Transverse colon (tissue), 4 donors: ENCODE measurements around the gene DNM1L.

Experiments
- EP300 ChIP-seq: sonication (generic); formaldehyde crosslinking; IDR thresholded peaks from one replicate; pipeline ENCODE4 v1.6.1; 2017; ENCODE audit warnings: antibody characterized with exemption, low read depth
- POLR2A ChIP-seq: fragments of 450-650 bp; IDR thresholded peaks from one replicate; pipeline ENCODE4 v1.6.1; 2016; ENCODE audit warnings: antibody characterized with exemption, mild to moderate bottlenecking, moderate library complexity
- POLR2AphosphoS5 ChIP-seq, 3 donors: sonication (generic); formaldehyde crosslinking; IDR thresholded peaks; one replicate each; pipeline ENCODE4 v1.6.1; 2016; ENCODE audit warnings: antibody characterized with exemption in 3 of 3
- TF ChIP-seq, protein P1 (sequence below), 5 experiments: fragments of 200-600 bp in 3 of 5; fragments of 450-650 bp in 2 of 5; sonication (generic) in 3 of 5; IDR thresholded peaks; 1 replicate in 2 of 5; 2 replicates in 3 of 5; pipeline ENCODE4 v1.5.1; 2016 to 2017; ENCODE audit warnings: antibody characterized with exemption in 5 of 5, inconsistent platforms in 3 of 5, mild to moderate bottlenecking in 2 of 5, moderate library complexity in 1 of 5

DNA sequence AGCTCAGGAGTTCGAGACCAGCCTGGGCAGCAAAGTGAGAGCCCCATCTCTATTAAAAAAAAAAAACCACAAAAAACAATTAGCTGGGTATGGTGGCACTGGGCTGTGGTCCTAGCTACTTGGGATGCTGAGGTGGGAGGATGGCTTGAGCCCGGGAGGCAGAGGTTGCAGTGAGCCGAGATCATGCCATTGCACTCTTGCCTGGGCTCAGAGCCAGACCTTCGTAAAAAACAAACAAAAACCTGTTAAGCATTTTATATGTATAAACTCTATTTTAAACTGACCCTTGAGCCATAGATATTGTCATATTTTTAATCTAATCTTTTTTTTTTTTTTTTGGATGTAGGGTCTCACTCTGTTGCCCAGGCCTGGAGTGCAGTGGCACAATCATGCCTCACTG, 35.7 kb downstream of the DNM1L start:
- TF ChIP-seq, protein P1, sequence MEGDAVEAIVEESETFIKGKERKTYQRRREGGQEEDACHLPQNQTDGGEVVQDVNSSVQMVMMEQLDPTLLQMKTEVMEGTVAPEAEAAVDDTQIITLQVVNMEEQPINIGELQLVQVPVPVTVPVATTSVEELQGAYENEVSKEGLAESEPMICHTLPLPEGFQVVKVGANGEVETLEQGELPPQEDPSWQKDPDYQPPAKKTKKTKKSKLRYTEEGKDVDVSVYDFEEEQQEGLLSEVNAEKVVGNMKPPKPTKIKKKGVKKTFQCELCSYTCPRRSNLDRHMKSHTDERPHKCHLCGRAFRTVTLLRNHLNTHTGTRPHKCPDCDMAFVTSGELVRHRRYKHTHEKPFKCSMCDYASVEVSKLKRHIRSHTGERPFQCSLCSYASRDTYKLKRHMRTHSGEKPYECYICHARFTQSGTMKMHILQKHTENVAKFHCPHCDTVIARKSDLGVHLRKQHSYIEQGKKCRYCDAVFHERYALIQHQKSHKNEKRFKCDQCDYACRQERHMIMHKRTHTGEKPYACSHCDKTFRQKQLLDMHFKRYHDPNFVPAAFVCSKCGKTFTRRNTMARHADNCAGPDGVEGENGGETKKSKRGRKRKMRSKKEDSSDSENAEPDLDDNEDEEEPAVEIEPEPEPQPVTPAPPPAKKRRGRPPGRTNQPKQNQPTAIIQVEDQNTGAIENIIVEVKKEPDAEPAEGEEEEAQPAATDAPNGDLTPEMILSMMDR (IDR thresholded peaks at IDR 0.05), result no peak
- no peak for TF ChIP-seq EP300
- no peak for TF ChIP-seq POLR2A
- TF ChIP-seq POLR2AphosphoS5 (IDR thresholded peaks at IDR 0.05), result no peak
